Measurements from ENCODE around the gene RAB31.

RAB31 gene

DNA sequence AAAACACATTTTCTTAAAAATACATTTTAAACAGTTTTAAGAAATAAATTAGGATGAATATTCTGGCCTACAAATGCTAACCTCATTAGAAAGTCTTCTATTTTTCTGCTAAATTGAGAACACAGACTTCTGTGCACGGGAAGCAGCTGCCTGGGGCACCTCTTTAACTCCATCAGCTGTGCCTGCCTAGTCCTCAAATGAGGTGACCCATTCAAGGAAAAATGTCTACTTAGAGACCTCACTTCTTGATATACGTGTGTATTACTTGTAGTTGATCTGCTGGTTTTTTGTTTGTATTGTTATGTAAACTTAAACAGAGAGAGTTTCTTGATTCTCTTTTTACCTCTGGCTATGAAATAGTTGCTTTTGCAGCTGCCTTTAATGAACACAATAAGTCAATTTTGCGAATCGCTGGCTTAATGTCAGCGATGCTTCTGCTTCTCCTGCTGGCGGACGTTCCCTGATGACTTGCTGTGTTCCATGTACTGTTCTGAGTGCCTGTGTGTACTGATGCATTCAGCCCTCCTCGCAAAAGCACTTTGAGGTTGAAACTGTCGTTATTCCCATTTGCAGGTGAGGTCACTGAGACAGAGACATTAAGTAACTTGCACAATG lies 88.9 kb downstream of the RAB31 start:
- DNase-seq = peak in 1 of 2 experiments; percentile 45

DNA sequence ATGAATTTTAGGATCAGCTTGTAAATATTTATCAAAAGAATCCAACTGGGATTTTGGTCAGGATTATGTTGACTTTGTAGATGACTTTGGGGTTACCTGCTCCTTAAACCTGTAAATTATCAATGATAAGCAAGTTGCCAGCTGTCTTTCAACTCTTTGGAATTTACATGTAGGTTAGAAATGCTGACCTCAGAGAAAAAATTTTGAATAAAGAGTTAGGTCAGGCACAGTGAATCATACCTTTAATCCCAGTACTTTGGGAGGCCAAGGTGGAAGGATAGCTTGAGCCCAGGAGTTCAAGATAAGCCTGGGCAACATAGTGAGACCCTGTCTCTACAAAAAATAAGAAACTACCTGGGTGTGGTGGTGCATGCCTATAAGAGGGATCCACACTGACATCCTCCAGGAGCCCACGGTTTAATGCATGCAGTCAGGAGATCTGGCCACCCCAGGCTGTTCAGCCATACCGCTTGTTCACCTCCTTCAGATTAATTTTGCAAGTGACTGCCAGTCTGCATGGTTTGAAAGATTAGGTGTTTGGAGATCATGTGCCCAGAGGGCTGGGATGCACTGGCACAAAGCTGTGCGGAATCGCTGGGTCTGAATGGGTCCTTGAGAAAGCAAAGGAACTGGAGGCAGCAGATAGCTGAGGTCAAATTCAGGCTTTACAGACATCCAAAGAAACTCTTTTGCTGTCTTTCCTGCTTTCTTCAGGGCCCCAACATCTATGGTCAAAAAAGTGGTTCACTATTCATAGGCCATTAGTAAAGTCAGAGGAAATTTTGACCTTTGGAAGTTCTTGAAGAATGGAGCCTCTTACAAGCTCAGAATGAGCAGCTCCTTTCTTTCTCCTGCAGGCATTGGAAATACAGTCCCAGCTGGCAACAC lies 94.3 kb downstream of the RAB31 start:
- DNase-seq = no peak

DNA sequence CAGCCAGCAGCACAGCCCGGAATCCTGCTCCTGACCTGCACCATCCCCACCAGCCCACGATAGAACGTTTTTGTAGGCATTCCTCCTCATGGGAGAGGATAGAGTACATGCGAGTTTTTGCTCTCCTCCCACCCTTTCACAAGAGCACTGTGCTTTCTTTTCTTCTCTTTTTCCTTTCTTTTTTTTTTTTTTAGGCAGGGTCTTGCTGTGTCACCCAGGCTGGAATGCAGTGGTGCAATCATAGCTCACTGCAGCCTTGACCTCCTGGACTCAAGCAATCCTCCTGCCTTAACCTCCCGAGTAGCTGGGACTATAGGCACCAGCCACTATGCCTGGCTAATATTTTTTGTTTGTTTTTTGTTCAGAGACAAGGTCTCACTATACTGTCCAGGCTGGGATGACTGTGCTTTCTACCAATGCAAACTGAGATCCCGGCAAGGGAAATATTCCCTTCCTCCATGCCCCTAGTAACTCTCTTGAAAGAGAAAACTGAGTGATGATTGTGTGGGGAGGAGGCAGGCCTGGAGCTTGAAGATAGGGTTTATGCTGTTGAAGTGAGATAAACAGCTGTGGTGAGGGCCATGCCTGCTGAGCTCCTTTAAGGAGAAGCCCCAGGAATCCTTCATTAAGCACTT lies 95.1 kb downstream of the RAB31 start:
- no peak for DNase-seq

DNA sequence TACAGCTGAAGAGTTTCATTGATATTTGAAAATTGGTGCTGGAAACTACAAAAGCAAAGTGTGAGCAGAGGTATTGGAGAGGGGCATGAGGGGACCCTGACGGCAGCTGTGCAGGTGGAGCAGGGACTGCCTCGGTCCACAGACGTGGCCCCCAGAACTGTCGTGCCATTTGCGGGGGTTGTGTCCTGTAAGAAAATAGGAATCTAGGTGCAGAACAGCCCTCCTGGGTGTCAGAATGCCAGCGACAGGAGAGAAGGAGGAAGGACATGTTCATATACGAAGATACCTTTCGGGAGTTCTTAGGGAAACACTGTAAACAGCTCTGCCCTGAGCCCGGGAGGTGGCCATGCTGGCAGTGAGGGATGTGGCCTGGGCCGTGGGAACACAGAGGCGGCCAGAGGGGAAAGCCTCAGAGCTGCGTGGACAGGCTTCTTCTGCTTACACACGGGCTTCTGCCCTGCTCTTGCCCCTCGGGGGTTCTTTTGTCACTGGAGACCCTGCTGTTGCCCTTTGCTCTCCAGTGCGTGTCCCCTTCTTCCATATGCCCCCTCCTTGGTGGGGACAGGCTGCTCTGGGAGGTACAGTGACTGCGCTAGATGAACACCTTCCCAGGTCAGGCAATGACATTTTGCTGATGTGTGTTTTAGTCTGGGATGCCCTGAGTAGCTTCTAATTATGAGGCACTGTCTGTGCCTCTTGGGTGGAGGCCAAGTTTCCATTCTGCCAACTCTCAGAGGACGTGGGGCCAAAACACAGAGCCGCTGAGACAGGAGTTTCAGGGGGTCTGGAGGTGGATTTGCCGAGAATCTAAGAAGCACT lies 95.8 kb downstream of the RAB31 start:
- DNase-seq = peak; percentile 15 to 65

DNA sequence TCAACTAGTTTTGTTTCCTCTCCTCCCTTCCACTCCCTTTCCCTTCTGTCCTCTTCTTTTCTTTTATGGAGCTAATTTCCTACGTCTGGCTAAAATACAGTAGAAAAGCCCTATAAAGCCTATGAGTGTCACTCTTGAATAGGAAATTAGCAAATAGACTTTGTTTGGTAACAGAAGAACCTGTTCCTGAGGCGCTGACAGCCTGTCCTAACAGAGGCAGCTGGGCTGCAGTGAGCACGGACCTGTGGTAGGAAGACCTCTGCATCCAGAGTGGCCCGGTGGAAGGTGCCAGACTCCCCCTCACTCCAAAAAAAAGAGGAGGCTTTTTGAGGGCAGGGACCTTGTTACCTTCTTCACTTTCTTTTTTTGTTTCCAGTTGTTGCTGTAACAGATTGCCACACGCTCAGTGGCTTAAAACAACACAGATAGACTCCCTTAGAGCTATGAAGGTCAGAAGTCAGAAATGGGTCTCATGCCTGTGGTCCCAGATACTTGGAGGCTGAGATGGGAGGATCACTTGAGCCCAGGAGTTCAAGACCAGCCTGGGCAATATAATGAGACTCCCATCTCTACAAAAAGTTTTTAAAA lies 96.5 kb downstream of the RAB31 start:
- peak in 1 of 2 experiments; percentile 59 for DNase-seq

DNA sequence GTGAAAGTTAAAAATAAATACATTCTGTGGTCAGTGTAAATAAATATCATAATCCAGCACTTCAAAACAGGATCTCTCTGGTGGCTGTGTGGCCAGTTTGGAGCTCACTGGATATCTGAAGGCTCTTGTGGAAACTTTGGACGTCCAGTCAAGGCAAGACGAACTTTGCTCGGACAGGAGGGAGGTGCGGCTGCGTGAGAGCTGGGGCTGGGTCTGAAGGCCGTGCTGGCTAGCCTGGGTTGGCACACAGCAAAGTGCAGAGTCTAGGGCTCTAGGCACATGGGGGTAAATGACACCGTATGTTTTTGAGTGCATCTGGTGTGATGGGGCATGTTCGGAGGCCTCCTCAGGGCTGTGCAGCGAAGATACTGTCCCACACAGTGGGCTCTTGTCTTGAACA lies 98.8 kb downstream of the RAB31 start:
- no peak for DNase-seq

DNA sequence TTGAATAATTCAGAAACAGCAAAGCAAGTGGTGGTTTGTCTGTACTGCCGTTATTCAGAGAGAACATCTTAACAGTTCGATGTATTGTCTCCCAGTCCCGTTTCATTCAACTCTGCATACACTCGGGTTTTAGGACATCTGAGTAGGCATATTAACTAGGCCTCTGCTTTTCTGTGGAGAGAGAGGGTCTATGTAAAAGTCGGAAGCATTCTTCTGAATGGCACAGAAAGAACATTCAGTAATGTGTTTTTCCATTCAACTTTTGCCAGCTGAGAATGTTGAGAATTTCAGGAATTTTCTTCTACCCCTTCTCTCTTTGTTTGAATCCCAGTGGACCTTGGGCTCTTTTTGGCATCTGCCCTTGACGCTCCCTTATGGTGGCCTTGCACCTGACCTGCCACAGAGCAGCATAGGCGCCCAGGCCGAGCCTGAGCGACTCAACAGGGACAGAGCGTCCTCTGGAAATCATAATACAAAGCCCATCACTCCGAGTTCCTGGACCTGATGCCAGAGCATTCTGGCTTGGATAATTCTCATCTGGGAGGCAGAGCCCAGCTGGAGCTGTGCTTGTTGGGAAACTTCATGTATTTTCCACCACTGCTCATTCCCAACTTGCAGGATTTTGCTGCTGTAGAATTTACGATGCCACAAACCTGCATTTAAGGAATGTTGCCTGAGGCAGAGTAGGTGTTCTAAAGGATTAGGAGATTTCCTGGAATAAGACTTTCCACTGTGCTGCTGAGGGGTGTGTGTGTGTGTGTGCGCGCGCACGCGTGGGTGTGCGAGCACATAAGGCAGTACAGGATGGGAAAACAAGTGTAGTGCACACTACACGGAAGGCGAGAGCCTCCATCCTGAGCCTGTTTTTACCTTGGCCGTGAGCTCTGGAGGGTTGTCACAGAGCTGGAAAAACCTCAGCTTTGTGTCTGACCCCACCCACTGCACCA lies 100.5 kb downstream of the RAB31 start:
- DNase-seq = no peak

DNA sequence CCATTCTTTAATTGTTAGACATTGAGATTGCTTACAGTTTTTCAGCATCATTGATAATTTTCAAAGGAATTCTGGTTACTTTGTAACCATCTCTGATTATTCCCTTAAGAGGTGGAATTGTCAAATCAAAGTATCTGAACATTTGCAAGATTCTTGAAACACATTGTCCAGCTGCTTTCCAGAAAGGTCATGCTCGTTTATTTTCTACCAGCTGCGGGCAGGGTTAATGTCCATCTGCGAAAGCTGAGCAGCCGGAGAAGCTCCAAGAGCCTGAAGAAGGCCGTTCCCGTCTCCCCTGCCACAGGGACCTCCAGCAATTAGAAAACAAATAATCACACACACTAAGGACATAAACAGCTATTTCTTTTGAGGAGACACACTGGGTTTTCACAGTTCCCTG lies 101.6 kb downstream of the RAB31 start:
- DNase-seq = no peak

DNA sequence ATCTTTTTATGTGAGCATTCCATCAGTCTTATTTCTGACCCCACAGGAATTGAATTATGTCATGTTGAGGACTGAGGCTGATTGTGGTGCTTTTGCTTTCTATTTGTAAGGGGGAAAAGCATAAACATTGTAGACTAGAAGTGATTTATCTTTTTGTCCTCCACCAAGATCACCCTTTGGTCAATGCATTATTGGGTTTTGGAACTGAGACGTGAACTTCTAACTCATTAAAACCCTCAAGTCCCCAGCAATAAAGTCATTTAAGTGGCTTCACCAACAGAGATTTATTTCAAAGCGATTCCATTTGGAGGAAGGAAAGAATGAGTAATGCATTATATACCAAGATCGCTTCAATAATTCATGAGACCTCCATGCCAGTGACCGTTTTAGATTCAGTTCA lies 102.2 kb downstream of the RAB31 start:
- DNase-seq = no peak

DNA sequence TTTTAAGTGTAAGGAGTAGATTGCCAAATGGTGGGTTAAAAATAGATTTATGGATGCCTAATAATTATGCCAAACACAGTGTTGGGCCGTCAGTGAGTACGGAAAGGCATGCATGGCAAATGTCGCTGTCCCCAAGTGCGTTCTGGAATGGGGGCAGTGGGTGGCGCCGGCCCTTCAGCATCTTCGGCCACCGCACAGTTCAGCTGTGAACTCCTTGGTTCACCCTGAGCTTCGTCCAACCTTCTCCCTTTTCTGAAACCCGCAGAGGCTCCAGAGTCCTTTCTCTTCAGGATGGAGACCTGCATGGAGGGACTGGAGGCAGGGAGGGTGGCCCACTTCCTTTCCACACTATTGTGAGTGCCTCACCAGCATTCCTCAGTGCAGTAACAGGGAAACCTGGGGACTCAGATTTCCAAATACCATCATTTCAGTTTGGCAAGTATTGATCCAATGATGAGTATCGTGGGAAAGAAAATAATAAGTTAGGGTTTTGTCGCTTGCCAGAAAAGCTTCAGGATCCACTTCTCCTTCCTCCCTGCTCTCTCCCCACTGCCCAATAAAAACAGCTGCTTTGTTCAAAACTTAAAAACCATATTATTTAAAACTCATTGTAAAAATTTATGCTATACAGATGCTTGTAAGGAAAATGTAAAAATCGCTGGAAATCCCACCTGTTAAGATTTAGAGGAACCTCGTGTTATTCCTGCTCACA lies 103.0 kb downstream of the RAB31 start:
- no peak for DNase-seq

DNA sequence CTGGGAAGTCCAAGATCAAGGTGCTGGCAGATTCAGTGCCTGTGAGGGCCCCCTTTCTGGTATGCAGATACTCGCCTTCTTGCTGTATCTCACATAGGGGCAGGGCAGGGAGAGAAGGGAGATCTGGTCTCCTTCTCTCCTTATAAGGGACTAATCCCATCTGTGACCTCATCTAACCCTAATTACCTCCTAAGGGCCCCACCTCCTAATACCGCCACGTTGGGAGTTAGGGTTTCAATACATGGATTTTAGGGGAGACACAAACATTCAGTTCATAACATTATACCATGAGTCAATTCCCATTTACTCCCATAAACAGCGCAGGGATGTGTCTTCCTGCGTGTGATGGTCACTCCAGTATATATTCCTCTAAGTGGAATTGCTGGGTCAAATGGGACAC lies 103.9 kb downstream of the RAB31 start:
- DNase-seq = no peak

DNA sequence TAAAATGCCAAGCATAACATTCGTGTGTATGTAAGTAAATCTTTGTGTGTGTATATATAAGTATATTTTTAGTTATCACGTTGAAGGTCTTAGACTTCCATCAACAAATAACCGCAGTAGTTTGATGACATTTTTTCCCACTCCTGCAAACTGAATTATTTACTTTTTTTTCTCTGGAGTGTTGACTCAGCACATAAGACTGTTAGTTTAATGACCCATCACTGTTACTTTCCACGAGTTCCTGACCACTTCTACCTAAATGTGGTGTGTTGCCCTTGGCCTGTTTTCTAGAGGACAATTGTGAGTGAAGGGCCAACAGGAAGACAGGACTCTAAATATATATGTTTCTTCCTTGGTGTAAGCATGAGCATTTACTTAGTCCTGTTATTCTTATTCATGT lies 106.3 kb downstream of the RAB31 start:
- DNase-seq = no peak

DNA sequence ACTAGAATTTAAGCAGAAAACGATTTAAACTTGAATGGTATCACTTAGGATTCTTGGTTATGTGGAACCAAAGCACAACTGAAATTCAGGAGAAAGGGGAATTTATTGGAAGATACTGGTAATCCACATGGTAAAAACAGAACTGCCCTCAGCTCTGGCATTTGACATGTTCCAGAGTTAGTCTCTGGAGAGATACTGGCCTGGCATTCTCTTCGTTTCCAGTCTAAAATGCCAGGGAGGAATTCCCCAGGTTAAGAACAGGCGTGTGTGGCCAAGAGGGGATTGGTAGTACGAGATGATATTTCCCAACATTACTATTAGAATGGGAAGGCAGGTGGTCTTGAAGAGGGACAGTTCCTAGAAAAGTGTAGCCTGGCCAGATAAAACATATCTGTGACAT lies 109.2 kb downstream of the RAB31 start:
- DNase-seq = no peak

DNA sequence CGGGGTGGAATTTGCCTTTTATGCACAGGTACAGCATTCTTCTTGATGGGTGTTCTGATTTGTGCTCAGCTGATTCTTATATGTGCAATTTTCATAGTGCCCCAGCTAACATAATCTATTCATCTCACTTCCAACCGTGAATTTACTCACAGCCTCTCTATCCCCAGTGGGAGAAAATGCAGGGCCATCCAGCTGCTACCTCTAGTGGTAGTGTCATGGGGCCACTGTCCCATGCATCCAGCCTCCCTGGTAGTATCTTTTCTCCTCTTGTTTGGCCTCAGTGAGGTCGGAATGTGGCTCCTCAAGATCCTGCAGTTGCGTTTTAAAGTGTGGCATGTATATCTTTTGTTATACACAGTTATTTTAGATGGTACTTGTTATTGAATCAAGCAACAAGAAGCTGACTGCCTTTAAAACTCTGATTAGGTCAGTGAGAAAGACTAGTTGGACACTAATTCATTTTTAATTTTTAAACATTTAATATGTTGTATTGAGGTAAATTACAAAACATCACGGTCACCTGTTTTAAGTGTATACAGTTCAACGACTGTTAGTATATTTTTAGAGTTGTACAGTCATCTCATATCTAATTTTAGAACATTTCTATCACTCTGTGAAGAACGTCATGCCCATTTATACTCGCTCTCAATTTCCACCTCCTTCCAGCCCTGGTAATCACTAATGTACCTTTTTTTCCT lies 109.8 kb downstream of the RAB31 start:
- no peak for DNase-seq

DNA sequence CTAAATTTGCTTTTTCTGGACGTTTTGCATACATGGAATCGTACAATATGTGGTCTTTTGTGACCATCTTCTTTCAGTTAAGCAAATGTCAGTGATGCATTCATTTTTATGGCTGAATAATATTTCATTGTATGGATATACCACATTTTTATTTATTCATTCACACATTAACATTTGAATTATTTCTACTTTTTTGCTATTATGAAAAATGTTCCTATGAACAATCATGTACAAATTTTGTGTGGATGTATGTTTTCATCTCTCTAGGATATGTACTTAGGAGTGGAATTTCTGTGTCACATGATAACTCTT lies 110.3 kb downstream of the RAB31 start:
- DNase-seq = no peak

DNA sequence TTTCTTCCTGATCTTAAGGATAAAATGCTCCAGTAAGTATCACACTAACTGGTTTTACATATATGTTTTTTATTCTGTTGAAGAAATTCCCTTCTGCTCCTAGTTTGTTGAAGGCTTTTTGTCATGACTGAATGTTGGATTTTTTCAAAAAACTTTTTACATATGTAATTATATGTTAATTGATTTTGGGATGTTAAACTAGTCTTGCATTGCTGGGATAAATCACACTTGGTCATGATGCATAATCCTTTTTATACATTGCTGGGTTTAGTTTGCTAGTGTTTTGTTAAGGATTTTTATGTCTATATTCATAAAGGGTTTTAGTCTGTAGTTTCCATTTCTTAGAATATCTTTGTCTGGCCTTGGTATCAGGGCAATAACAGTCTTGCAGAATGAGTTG lies 112.0 kb downstream of the RAB31 start:
- DNase-seq = no peak

DNA sequence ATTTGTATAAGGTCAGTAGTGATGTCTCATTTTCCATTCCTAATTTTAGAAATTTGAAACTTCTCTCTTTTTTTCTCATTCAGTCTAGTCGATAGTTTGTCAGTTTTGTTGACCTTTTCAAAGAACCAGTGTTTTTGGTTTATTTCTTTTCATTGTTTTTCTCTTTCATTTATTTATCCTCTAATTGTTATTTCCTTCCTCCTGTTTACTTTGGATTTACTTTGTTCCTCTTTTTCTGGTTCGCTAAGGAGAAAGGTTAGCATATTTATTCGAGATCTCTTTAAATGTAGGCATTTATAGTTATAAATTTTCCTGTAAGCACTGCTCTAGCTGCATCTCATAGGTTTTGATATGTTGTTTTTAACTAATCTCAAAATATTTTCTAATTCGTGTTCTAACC lies 112.6 kb downstream of the RAB31 start:
- no peak for DNase-seq

DNA sequence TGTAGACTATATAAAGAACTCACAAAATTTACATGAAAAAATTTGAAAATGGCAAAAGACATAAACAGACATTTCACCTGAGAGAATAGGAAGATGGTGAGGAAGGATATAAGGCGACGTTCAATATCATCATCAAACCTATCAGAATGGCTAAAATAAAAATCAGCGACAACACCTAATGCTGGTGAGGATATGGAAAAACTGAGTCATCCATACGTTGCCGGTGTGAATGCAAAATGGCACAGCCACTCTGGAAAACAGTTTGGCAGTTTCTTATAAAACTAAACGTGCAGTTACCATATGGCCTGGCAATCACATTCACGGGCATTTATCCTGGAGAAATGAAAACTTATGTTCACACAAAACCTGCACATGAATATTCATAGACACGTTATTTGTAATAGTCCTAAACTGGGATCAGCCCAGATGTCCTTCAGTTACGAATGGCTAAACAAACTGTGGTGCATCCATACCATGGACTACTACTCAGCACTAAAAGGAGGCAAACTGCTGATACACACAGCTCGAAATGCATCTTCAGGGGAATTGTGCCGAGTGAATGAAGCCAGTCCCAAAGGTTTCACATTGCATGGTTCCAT lies 114.6 kb downstream of the RAB31 start:
- no peak for DNase-seq

DNA sequence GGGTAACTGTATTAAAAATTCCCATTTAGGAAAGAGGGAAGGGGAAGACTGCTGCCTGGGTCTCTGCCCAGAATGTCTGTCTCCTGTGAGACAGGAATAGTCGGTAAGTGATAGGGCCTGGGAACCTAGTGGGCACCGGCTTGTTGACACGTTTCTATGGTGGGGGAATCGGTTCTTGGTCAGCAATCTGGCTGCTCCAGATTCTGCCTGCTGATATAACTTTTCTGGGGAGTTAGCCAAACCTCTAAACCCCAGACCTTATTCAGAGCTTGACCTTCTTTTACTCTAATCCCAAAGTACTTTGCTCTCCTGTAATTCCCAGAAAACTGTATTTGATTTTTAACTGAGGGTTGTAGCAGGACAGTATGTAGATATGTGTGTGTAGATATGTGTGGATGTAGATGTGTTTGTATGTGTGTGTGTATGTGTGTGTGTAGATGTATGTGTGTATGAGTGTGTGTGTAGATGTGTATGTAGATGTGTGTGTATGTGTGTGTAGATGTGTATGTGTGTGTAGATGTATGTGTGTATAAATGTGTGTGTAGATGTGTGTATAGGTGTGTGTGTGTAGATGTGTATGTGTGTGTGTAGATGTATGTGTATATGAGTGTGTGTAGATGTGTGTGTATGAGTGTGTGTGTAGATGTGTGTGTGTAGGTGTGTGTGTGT lies 115.8 kb downstream of the RAB31 start:
- no peak for DNase-seq

DNA sequence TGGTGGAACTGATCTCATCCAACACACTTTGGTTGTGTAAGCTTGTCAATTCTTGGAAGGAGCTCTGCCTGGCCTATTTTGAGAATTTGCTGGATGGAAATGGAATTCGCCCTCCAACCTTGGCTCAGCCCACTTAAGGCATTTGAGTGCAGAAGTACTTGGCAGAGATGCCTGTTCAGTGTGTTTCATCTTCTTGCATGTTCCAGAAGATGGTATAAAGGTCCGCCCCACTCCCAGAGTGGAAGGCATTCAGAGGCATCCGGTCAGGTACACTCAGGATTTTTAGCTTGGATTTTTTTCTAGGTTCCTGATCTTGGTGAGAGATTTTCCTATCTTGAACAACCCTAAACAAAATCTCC lies 116.4 kb downstream of the RAB31 start:
- no peak for DNase-seq
